ENCODE data around the gene CAPN10.

CAPN10 gene

GRCh38 chr2:240583774-240584173 lies 2.8 kb upstream of the CAPN10 start:
- H3K36me3 ChIP-seq (ENCODE audit: control insufficient read depth, insufficient read depth, low read length) = peaks cover under 1% of the 10 kb centered on the region
- DNase-seq = no peak
- H3K4me3 ChIP-seq (ENCODE audit: insufficient read depth, low read depth, low read length, poor library complexity, severe bottlenecking) = no peak overlapping the region
- H3K27me3 ChIP-seq (replicated peaks; ENCODE audit: control insufficient read depth, insufficient read depth, low read length, poor library complexity, severe bottlenecking) = no peaks in the 10 kb centered on the region
- H3K9me3 ChIP-seq (ENCODE audit: control insufficient read depth, low read length) = no peaks in the 10 kb centered on the region
- H3K4me1 ChIP-seq (ENCODE audit: control insufficient read depth, insufficient read depth, low read length, poor library complexity, severe bottlenecking) = peaks cover 40% of the 10 kb centered on the region
- no peak overlapping the region for H3K27ac ChIP-seq (ENCODE audit: insufficient read depth, low read length, poor library complexity, severe bottlenecking)

- H3K27ac ChIP-seq (ENCODE audit: insufficient read depth, low read length, poor library complexity, severe bottlenecking) = no peak overlapping the region
- peaks cover 32% of the 10 kb centered on the region for H3K4me1 ChIP-seq (ENCODE audit: control insufficient read depth, insufficient read depth, low read length, poor library complexity, severe bottlenecking)
- no peak for DNase-seq
- H3K4me3 ChIP-seq (ENCODE audit: insufficient read depth, low read depth, low read length, poor library complexity, severe bottlenecking) = no peak overlapping the region
- no peaks in the 10 kb centered on the region for H3K9me3 ChIP-seq (ENCODE audit: control insufficient read depth, low read length)
- H3K27me3 ChIP-seq (replicated peaks; ENCODE audit: control insufficient read depth, insufficient read depth, low read length, poor library complexity, severe bottlenecking) = no peaks in the 10 kb centered on the region
- peaks cover under 1% of the 10 kb centered on the region for H3K36me3 ChIP-seq (ENCODE audit: control insufficient read depth, insufficient read depth, low read length)
Observed at GRCh38 chr2:240584486-240585031, 2.0 kb upstream of the CAPN10 start.

- H3K4me1 ChIP-seq (ENCODE audit: control insufficient read depth, insufficient read depth, low read length, poor library complexity, severe bottlenecking) = peaks cover 26% of the 10 kb centered on the region
- peak overlapping the region; percentile 60 for H3K4me3 ChIP-seq (ENCODE audit: insufficient read depth, low read depth, low read length, poor library complexity, severe bottlenecking)
- DNase-seq = no peak
- H3K36me3 ChIP-seq (ENCODE audit: control insufficient read depth, insufficient read depth, low read length) = peaks cover 6% of the 10 kb centered on the region
- H3K9me3 ChIP-seq (ENCODE audit: control insufficient read depth, low read length) = no peaks in the 10 kb centered on the region
- H3K27me3 ChIP-seq (replicated peaks; ENCODE audit: control insufficient read depth, insufficient read depth, low read length, poor library complexity, severe bottlenecking) = no peaks in the 10 kb centered on the region
- no peak overlapping the region for H3K27ac ChIP-seq (ENCODE audit: insufficient read depth, low read length, poor library complexity, severe bottlenecking)
Observed at GRCh38 chr2:240585101-240585500, 1.4 kb upstream of the CAPN10 start.

- no peak for DNase-seq
- Histone ChIP-seq H3K27ac (ENCODE audit: insufficient read depth, low read length, poor library complexity, severe bottlenecking) (peak overlapping the region; percentile 91), H3K4me1 (ENCODE audit: control insufficient read depth, insufficient read depth, low read length, poor library complexity, severe bottlenecking) (peaks cover 25% of the 10 kb centered on the region), H3K9me3 (ENCODE audit: control insufficient read depth, low read length) (no peaks in the 10 kb centered on the region), H3K4me3 (ENCODE audit: insufficient read depth, low read depth, low read length, poor library complexity, severe bottlenecking) (peak overlapping the region; percentile 60), H3K36me3 (ENCODE audit: control insufficient read depth, insufficient read depth, low read length) (peaks cover 12% of the 10 kb centered on the region), H3K27me3 (replicated peaks; ENCODE audit: control insufficient read depth, insufficient read depth, low read length, poor library complexity, severe bottlenecking) (no peaks in the 10 kb centered on the region)
Observed at GRCh38 chr2:240585681-240586197, 795 bp upstream of the CAPN10 start.

GRCh38 chr2:240586919-240587800 lies 626 bp downstream of the CAPN10 start:
- no peaks in the 10 kb centered on the region for H3K9me3 ChIP-seq (ENCODE audit: control insufficient read depth, low read length)
- peak overlapping the region; percentile 60 for H3K4me3 ChIP-seq (ENCODE audit: insufficient read depth, low read depth, low read length, poor library complexity, severe bottlenecking)
- peak; percentile 42 to 54 (median 45) for DNase-seq
- H3K4me1 ChIP-seq (ENCODE audit: control insufficient read depth, insufficient read depth, low read length, poor library complexity, severe bottlenecking) = peaks cover 25% of the 10 kb centered on the region
- H3K36me3 ChIP-seq (ENCODE audit: control insufficient read depth, insufficient read depth, low read length) = peaks cover 26% of the 10 kb centered on the region
- no peaks in the 10 kb centered on the region for H3K27me3 ChIP-seq (replicated peaks; ENCODE audit: control insufficient read depth, insufficient read depth, low read length, poor library complexity, severe bottlenecking)
- peak overlapping the region; percentile 91 for H3K27ac ChIP-seq (ENCODE audit: insufficient read depth, low read length, poor library complexity, severe bottlenecking)

- H3K36me3 ChIP-seq (ENCODE audit: control insufficient read depth, insufficient read depth, low read length) = peaks cover 31% of the 10 kb centered on the region
- H3K4me1 ChIP-seq (ENCODE audit: control insufficient read depth, insufficient read depth, low read length, poor library complexity, severe bottlenecking) = peaks cover 25% of the 10 kb centered on the region
- no peaks in the 10 kb centered on the region for H3K9me3 ChIP-seq (ENCODE audit: control insufficient read depth, low read length)
- no peak for DNase-seq
- no peak overlapping the region for H3K27ac ChIP-seq (ENCODE audit: insufficient read depth, low read length, poor library complexity, severe bottlenecking)
- H3K4me3 ChIP-seq (ENCODE audit: insufficient read depth, low read depth, low read length, poor library complexity, severe bottlenecking) = peak overlapping the region; percentile 60
- H3K27me3 ChIP-seq (replicated peaks; ENCODE audit: control insufficient read depth, insufficient read depth, low read length, poor library complexity, severe bottlenecking) = no peaks in the 10 kb centered on the region
Observed at GRCh38 chr2:240588006-240588655, 1.6 kb downstream of the CAPN10 start.

GRCh38 chr2:240588669-240589068 lies 2.1 kb downstream of the CAPN10 start:
- H3K36me3 ChIP-seq (ENCODE audit: control insufficient read depth, insufficient read depth, low read length) = peaks cover 34% of the 10 kb centered on the region
- H3K4me1 ChIP-seq (ENCODE audit: control insufficient read depth, insufficient read depth, low read length, poor library complexity, severe bottlenecking) = peaks cover 25% of the 10 kb centered on the region
- no peaks in the 10 kb centered on the region for H3K9me3 ChIP-seq (ENCODE audit: control insufficient read depth, low read length)
- no peaks in the 10 kb centered on the region for H3K27me3 ChIP-seq (replicated peaks; ENCODE audit: control insufficient read depth, insufficient read depth, low read length, poor library complexity, severe bottlenecking)
- no peak for DNase-seq
- H3K27ac ChIP-seq (ENCODE audit: insufficient read depth, low read length, poor library complexity, severe bottlenecking) = no peak overlapping the region
- H3K4me3 ChIP-seq (ENCODE audit: insufficient read depth, low read depth, low read length, poor library complexity, severe bottlenecking) = no peak overlapping the region

- DNase-seq = no peak
- Histone ChIP-seq H3K9me3 (ENCODE audit: control insufficient read depth, low read length) (no peaks in the 10 kb centered on the region), H3K27me3 (replicated peaks; ENCODE audit: control insufficient read depth, insufficient read depth, low read length, poor library complexity, severe bottlenecking) (no peaks in the 10 kb centered on the region), H3K36me3 (ENCODE audit: control insufficient read depth, insufficient read depth, low read length) (peaks cover 37% of the 10 kb centered on the region), H3K4me1 (ENCODE audit: control insufficient read depth, insufficient read depth, low read length, poor library complexity, severe bottlenecking) (peaks cover 25% of the 10 kb centered on the region), H3K4me3 (ENCODE audit: insufficient read depth, low read depth, low read length, poor library complexity, severe bottlenecking) (no peak overlapping the region), H3K27ac (ENCODE audit: insufficient read depth, low read length, poor library complexity, severe bottlenecking) (no peak overlapping the region)
Observed at GRCh38 chr2:240589375-240589774, 2.8 kb downstream of the CAPN10 start.

GRCh38 chr2:240589850-240590525 lies 3.5 kb downstream of the CAPN10 start:
- H3K4me3 ChIP-seq (ENCODE audit: insufficient read depth, low read depth, low read length, poor library complexity, severe bottlenecking) = no peak overlapping the region
- H3K27me3 ChIP-seq (replicated peaks; ENCODE audit: control insufficient read depth, insufficient read depth, low read length, poor library complexity, severe bottlenecking) = no peaks in the 10 kb centered on the region
- H3K27ac ChIP-seq (ENCODE audit: insufficient read depth, low read length, poor library complexity, severe bottlenecking) = no peak overlapping the region
- peaks cover 19% of the 10 kb centered on the region for H3K4me1 ChIP-seq (ENCODE audit: control insufficient read depth, insufficient read depth, low read length, poor library complexity, severe bottlenecking)
- H3K9me3 ChIP-seq (ENCODE audit: control insufficient read depth, low read length) = no peaks in the 10 kb centered on the region
- DNase-seq = no peak
- H3K36me3 ChIP-seq (ENCODE audit: control insufficient read depth, insufficient read depth, low read length) = peaks cover 38% of the 10 kb centered on the region
